ENCODE data around the gene UBR3. TPM values are rescaled to one million over a fixed set of nuclear protein-coding genes. Genes with fewer than 3 reads are reported as not detected.
"Not testable (repeated sequence)": the region's sequence is repeated elsewhere in the genome, so short reads cannot be mapped to it uniquely, and the experiment has no call there.

UBR3 gene
- total and polyA plus RNA-seq, 2 of the 4 experiments (the other 2 are of a cell fraction) = 10.0 to 33.9 TPM

- DNase-seq; H2AK5ac ChIP-seq (ENCODE audit: low read depth, low read length); ATAC-seq (ENCODE audit: low read depth); H2AK9ac ChIP-seq (replicated peaks; ENCODE audit: low read depth, low read length, poor library complexity); intact Hi-C loops (cut with micrococcal nuclease); H3K56ac ChIP-seq (ENCODE audit: extremely low read depth, insufficient read depth, low read length); H3K36me3 ChIP-seq (ENCODE audit: control insufficient read depth, insufficient read depth, low read length); H3K4ac ChIP-seq (ENCODE audit: low read depth, low read length); POLR2A ChIA-PET (ENCODE audit: unreplicated experiment); H3K9me1 ChIP-seq (ENCODE audit: insufficient read depth, low read length); in situ Hi-C loops (cut with MboI; ENCODE audit: low sequenced_read_pairs); H3K23ac ChIP-seq (ENCODE audit: low read depth, low read length); H3K4me2 ChIP-seq (ENCODE audit: low read depth, low read length); H2BK20ac ChIP-seq (ENCODE audit: low read depth, low read length); H3K14ac ChIP-seq (replicated peaks; ENCODE audit: low read depth, low read length); H3K9ac ChIP-seq (ENCODE audit: low read depth, low read length); H4K20me1 ChIP-seq (ENCODE audit: insufficient read depth, low read length); H4K8ac ChIP-seq (ENCODE audit: low read depth in 2 of 2, low read length in 2 of 2); dilution Hi-C loops (cut with HindIII; ENCODE audit: low sequenced_read_pairs, unreplicated experiment); H2BK120ac ChIP-seq (ENCODE audit: low read depth, low read length); H3K9me3 ChIP-seq (ENCODE audit: control insufficient read depth, insufficient read depth, low read length); H4K91ac ChIP-seq (ENCODE audit: insufficient read depth, low read depth, low read length); H3K27ac ChIP-seq (ENCODE audit: insufficient read depth, low read length); H3K18ac ChIP-seq (ENCODE audit: low read depth, low read length); BruUV-seq (replicated peaks); H2AFZ ChIP-seq (replicated peaks; ENCODE audit: low read length, poor library complexity); H3K27me3 ChIP-seq (ENCODE audit: control insufficient read depth, insufficient read depth, low read length); H2BK5ac ChIP-seq (ENCODE audit: low read depth, low read length, poor library complexity, severe bottlenecking); H3K4me1 ChIP-seq (ENCODE audit: control insufficient read depth, insufficient read depth, low read length); H2BK15ac ChIP-seq (ENCODE audit: low read depth, low read length); H4K5ac ChIP-seq (ENCODE audit: low read depth, low read length); H3K4me3 ChIP-seq (ENCODE audit: insufficient read depth, low read depth, low read length): not testable (repeated sequence)
- CTCF ChIA-PET = interaction anchor here (0.6 kb wide), 1 partner anchor 41 kb away, joined by 3 read pairs; no protein-coding TSS in a partner anchor
- no CpG with 5 or more reads among the region's 6 CpGs for WGBS, 2 experiments (ENCODE audit: extremely low coverage in 2 of 2, insufficient read length in 1 of 2)
- peaks cover 25 to 34% of the 10 kb centered on the region in 2 experiments for H3K79me1 ChIP-seq (ENCODE audit: low read depth in 1 of 2, low read length in 2 of 2)
Observed at GRCh38 chr2:169866230-169866629, 39.0 kb downstream of the UBR3 start.
